Posterior vena cava (tissue), 2 donors: ENCODE data around the gene MAGEC1. TPM values are rescaled to one million over a fixed set of nuclear protein-coding genes. Genes with fewer than 3 reads are reported as not detected.

Source experiments
- total RNA-seq, 2 donors: library from RNA; stranded (reverse); fragmentation: NEBNext Ultra II Directional; extraction: Animal tissue kit (Norgen Biotek cat#: 25700); gene quantifications; one replicate each; pipeline ENCODE4 v1.2.1, GENCODE V29; 2021
- donor health status: DM: yes; HTN: yes; CAD: no.
- donor health status: DM: yes; HTN: yes; CAD: no.

Gene MAGEC1
- total RNA-seq, 2 donors from 2014 or later = not detected

Other genes with a start within 250 kb of the MAGEC1 start
- gene SPANXD, start 205.2 kb upstream of the MAGEC1 start, total RNA-seq = not detected
- gene MAGEC3, start 65.6 kb upstream of the MAGEC1 start, total RNA-seq = under 1 TPM; 0.28 to 0.29 TPM